T-helper 2 cell (primary cell): ENCODE data around the gene PRR13.

Source experiments
- DNase-seq, 5 experiments: peaks; one replicate each; pipeline versions ENCODE4 v3.0.0 to v3.0.0-alpha.2; 2012 to 2022

Gene PRR13

GRCh38 chr12:53493610-53494391 is 52.3 kb downstream of the PRR13 start:
- no peak for DNase-seq
